HepG2 (cell line): ENCODE measurements around the gene HYPK. TPM values are rescaled to one million over a fixed set of nuclear protein-coding genes. Genes with fewer than 3 reads are reported as not detected.

Experiments used
- AKAP8 ChIP-seq: sonication (generic); formaldehyde crosslinking; IDR thresholded peaks from 2 replicates; pipeline ENCODE4 v1.5.1; 2020; ENCODE audit warnings: mild to moderate bottlenecking, missing genetic modification reagents
- BATF2 ChIP-seq: sonication (generic); formaldehyde crosslinking; IDR thresholded peaks from 2 replicates; pipeline ENCODE4 v1.8.0; 2022; ENCODE audit warnings: mild to moderate bottlenecking, missing genetic modification reagents, moderate library complexity
- EED ChIP-seq: sonication (generic); formaldehyde crosslinking; IDR thresholded peaks from 2 replicates; pipeline ENCODE4 v1.5.0; 2020; ENCODE audit warnings: mild to moderate bottlenecking, missing genetic modification reagents
- ETV6 ChIP-seq: sonication (generic); formaldehyde crosslinking; conservative IDR thresholded peaks from 2 replicates; pipeline ENCODE4 v1.4.0; 2020; ENCODE audit warnings: missing genetic modification reagents
- GLI4 ChIP-seq: sonication (generic); formaldehyde crosslinking; IDR thresholded peaks from 2 replicates; pipeline ENCODE4 v1.5.1; 2020; ENCODE audit warnings: missing genetic modification reagents, mild to moderate bottlenecking, moderate library complexity, borderline replicate concordance
- GTF3A ChIP-seq: sonication (generic); formaldehyde crosslinking; conservative IDR thresholded peaks from 2 replicates; pipeline ENCODE4 v1.4.0; 2020; ENCODE audit warnings: mild to moderate bottlenecking, missing genetic modification reagents
- HNRNPLL ChIP-seq: fragments of 200-400 bp; formaldehyde crosslinking; IDR thresholded peaks from 2 replicates; pipeline ENCODE4 v1.6.1; 2017; ENCODE audit warnings: mild to moderate bottlenecking, low read depth, low read length; ENCODE audit not compliant: poor library complexity, severe bottlenecking
- HOXA7 ChIP-seq: sonication (generic); formaldehyde crosslinking; IDR thresholded peaks from 2 replicates; pipeline ENCODE4 v1.8.1; 2022; ENCODE audit warnings: mild to moderate bottlenecking, missing genetic modification reagents, moderate library complexity
- MBNL3 ChIP-seq: fragments of 250-450 bp; sonication (Bioruptor Pico); conservative IDR thresholded peaks from 2 replicates; pipeline ENCODE4 v1.8.0; 2022; ENCODE audit warnings: mild to moderate bottlenecking, inconsistent platforms
- NFIB ChIP-seq: sonication (generic); formaldehyde crosslinking; IDR thresholded peaks from 2 replicates; pipeline ENCODE4 v1.9.0; 2021; ENCODE audit warnings: missing genetic modification reagents, mild to moderate bottlenecking, borderline replicate concordance
- PAWR ChIP-seq: sonication (generic); formaldehyde crosslinking; IDR thresholded peaks from 2 replicates; pipeline ENCODE4 v1.4.0; 2020; ENCODE audit warnings: missing genetic modification reagents, mild to moderate bottlenecking, borderline replicate concordance
- PCBP2 ChIP-seq: fragments of 200-400 bp; formaldehyde crosslinking; optimal IDR thresholded peaks from 2 replicates; pipeline ENCODE3; 2018; ENCODE audit warnings: low read length, low read depth; ENCODE audit not compliant: poor library complexity, severe bottlenecking
- RAD21 ChIP-seq: fragments of 450-650 bp; formaldehyde crosslinking; IDR thresholded peaks from 2 replicates; pipeline ENCODE4 v1.5.0; 2020; ENCODE audit warnings: mild to moderate bottlenecking
- SMAD1 ChIP-seq: sonication (generic); formaldehyde crosslinking; IDR thresholded peaks from 2 replicates; pipeline ENCODE4 v1.4.0; 2020; ENCODE audit warnings: missing genetic modification reagents, low read depth, mild to moderate bottlenecking, borderline replicate concordance
- SRSF9 ChIP-seq: fragments of 200-400 bp; formaldehyde crosslinking; IDR thresholded peaks from 2 replicates; pipeline ENCODE4 v1.6.1; 2018; ENCODE audit warnings: borderline replicate concordance, mild to moderate bottlenecking, low read depth, low read length; ENCODE audit not compliant: insufficient read depth, poor library complexity, severe bottlenecking
- THAP7 ChIP-seq: sonication (generic); formaldehyde crosslinking; IDR thresholded peaks from 2 replicates; pipeline ENCODE4 v1.8.1; 2023; ENCODE audit warnings: mild to moderate bottlenecking, missing genetic modification reagents
- ZNF33B ChIP-seq: sonication (generic); formaldehyde crosslinking; IDR thresholded peaks from 2 replicates; pipeline ENCODE4 v1.5.1; 2020; ENCODE audit warnings: mild to moderate bottlenecking, missing genetic modification reagents
- ZNF354B ChIP-seq: sonication (generic); formaldehyde crosslinking; IDR thresholded peaks from 2 replicates; pipeline ENCODE4 v1.8.0; 2022; ENCODE audit warnings: mild to moderate bottlenecking, missing genetic modification reagents
- ZNF501 ChIP-seq: sonication (generic); formaldehyde crosslinking; IDR thresholded peaks from 2 replicates; pipeline ENCODE4 v1.5.1; 2020; ENCODE audit warnings: mild to moderate bottlenecking, moderate library complexity, missing genetic modification reagents
- ZNF589 ChIP-seq: sonication (generic); formaldehyde crosslinking; conservative IDR thresholded peaks from 2 replicates; pipeline ENCODE4 v1.8.0; 2022; ENCODE audit warnings: mild to moderate bottlenecking, moderate library complexity, missing genetic modification reagents
- ZNF614 ChIP-seq: IDR thresholded peaks from 2 replicates; pipeline ENCODE4 v1.6.1; 2018; ENCODE audit warnings: missing biosample characterization, missing genetic modification reagents, inconsistent platforms, borderline replicate concordance
- polyA plus RNA-seq, 8 experiments: library from polyadenylated mRNA; depleted of rRNA in 3 of 8; stranded (reverse) in 7 of 8; unstranded in 1 of 8; fragments of >200 nt; fragmentation: Illumina TruSeq in 4 of 8; extraction: Trizol in 4 of 8; gene quantifications; 2 replicates each; pipeline versions ENCODE4 v1.2.1 to v1.2.3, GENCODE V29; 2011 to 2016; ENCODE audit warnings: low read depth in 4 of 8, missing spikeins in 1 of 8, mixed read lengths in 1 of 8; ENCODE audit not compliant: insufficient read depth in 1 of 8
- total RNA-seq, 5 experiments: library from RNA; depleted of rRNA; stranded (reverse); fragments of >200 nt; fragmentation: Illumina TruSeq; extraction: Trizol; gene quantifications; 2 replicates each; pipeline ENCODE4 v1.2.3, GENCODE V29; 2016; ENCODE audit warnings: low read depth in 1 of 5
- TF ChIP-seq, protein P1 (sequence below): sonication (generic); formaldehyde crosslinking; IDR thresholded peaks from 2 replicates; pipeline ENCODE4 v1.4.0; 2020; ENCODE audit warnings: mild to moderate bottlenecking, low read depth, missing genetic modification reagents
- TF ChIP-seq, protein P2 (sequence below): IDR thresholded peaks from 2 replicates; pipeline ENCODE4 v1.6.1; 2016; ENCODE audit warnings: missing genetic modification reagents, missing compliant biosample characterization
- TF ChIP-seq, protein P3 (sequence below): sonication (generic); formaldehyde crosslinking; IDR thresholded peaks from 2 replicates; pipeline ENCODE4 v1.4.0; 2020; ENCODE audit warnings: missing genetic modification reagents, borderline replicate concordance

HYPK gene
- total and polyA plus RNA-seq, 2 of the 13 experiments (the other 11 are each of a cell fraction or from before 2014, with no cell fraction given), result 13.5 to 16.5 TPM

DNA sequence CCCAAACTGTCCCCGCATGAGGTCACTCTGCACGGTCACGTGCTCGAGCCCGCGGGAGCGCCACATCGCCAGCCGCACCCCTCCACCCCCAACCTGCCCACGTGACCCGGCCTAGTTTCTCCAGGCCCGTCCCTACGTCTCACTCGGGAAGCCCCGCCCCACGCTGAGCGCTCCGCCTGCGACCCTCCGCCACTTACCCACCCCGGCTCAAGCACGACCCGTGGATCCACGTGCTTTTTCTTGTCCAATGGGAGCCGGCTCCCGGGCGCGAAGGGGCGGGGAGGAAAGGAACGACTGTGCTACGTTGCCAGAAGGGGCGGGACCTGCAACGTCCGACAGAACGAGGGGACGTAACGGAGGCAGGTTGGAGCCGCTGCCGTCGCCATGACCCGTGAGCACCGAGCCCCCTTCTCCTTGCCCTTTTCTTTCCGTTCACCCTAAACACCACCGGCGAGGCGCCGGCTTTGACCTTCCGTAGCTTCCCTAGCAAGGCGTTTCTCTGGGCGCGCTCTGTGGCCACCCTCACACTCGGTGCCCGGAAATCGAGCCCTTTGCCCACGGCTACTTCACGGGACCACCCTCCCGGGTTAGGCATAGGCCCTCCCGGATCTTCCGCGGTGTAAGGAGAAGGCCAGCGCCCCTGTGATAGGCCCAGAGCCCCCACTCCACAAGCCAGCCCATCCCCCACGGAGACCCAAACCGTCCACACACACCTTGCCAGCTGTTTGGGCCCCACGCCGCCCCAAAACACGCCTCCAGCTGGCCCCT, 8.2 kb upstream of the HYPK start, which contains the start of gene SERF2 (continued):
- TF ChIP-seq SRSF9, result no peak
- TF ChIP-seq, protein P1, sequence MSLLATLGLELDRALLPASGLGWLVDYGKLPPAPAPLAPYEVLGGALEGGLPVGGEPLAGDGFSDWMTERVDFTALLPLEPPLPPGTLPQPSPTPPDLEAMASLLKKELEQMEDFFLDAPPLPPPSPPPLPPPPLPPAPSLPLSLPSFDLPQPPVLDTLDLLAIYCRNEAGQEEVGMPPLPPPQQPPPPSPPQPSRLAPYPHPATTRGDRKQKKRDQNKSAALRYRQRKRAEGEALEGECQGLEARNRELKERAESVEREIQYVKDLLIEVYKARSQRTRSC (CRISPR knock-in tag), result no peak
- no peak for TF ChIP-seq GTF3A (CRISPR knock-in tag)
- TF ChIP-seq HNRNPLL, result peak; percentile 92
- no peak for TF ChIP-seq MBNL3
- peak; percentile 76; the same call in 1 of the 2 replicates for TF ChIP-seq SMAD1 (CRISPR knock-in tag)
- TF ChIP-seq HOXA7 (CRISPR knock-in tag), result no peak
- no peak for TF ChIP-seq NFIB (CRISPR knock-in tag)
- TF ChIP-seq ZNF33B, result no peak
- TF ChIP-seq EED (CRISPR knock-in tag), result peak; percentile 34; the same call in 1 of the 2 replicates
- no peak for TF ChIP-seq ZNF614 (CRISPR knock-in tag)
- no peak for TF ChIP-seq ZNF589 (CRISPR knock-in tag)
- TF ChIP-seq ZNF501 (CRISPR knock-in tag), result peak; percentile 79
- TF ChIP-seq ZNF354B (CRISPR knock-in tag), result no peak
- TF ChIP-seq, protein P2, sequence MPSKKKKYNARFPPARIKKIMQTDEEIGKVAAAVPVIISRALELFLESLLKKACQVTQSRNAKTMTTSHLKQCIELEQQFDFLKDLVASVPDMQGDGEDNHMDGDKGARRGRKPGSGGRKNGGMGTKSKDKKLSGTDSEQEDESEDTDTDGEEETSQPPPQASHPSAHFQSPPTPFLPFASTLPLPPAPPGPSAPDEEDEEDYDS (CRISPR knock-in tag), result peak; percentile 89
- no peak; the same call in 1 of the 2 replicates for TF ChIP-seq RAD21 (CRISPR knock-in tag)
- no peak for TF ChIP-seq PAWR
- no peak for TF ChIP-seq GLI4 (CRISPR knock-in tag)
- TF ChIP-seq PCBP2, result no peak
- no peak for TF ChIP-seq AKAP8 (CRISPR knock-in tag)
- TF ChIP-seq BATF2, result no peak
- TF ChIP-seq, protein P3, sequence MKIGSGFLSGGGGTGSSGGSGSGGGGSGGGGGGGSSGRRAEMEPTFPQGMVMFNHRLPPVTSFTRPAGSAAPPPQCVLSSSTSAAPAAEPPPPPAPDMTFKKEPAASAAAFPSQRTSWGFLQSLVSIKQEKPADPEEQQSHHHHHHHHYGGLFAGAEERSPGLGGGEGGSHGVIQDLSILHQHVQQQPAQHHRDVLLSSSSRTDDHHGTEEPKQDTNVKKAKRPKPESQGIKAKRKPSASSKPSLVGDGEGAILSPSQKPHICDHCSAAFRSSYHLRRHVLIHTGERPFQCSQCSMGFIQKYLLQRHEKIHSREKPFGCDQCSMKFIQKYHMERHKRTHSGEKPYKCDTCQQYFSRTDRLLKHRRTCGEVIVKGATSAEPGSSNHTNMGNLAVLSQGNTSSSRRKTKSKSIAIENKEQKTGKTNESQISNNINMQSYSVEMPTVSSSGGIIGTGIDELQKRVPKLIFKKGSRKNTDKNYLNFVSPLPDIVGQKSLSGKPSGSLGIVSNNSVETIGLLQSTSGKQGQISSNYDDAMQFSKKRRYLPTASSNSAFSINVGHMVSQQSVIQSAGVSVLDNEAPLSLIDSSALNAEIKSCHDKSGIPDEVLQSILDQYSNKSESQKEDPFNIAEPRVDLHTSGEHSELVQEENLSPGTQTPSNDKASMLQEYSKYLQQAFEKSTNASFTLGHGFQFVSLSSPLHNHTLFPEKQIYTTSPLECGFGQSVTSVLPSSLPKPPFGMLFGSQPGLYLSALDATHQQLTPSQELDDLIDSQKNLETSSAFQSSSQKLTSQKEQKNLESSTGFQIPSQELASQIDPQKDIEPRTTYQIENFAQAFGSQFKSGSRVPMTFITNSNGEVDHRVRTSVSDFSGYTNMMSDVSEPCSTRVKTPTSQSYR, result peak; percentile 80
- no peak for TF ChIP-seq THAP7
- no peak for TF ChIP-seq ETV6
